Trophoblast cell (in vitro differentiated cells and primary cell): ENCODE data around the gene DPH1.

Source experiments
- DNase-seq, 2 donors: peaks; one replicate each; pipeline ENCODE4 v3.0.0-alpha.2; 2016
- H2AFZ ChIP-seq: 2 replicates; pipeline ENCODE4 v1.6.1; 2013; ENCODE audit warnings: low read length, moderate library complexity, mild to moderate bottlenecking; ENCODE audit not compliant: insufficient read depth, poor library complexity
- H2AK5ac ChIP-seq: 2 replicates; pipeline ENCODE4 v1.6.1; 2013; ENCODE audit warnings: mild to moderate bottlenecking, low read length
- H2BK120ac ChIP-seq: 2 replicates; pipeline ENCODE4 v1.6.1; 2013; ENCODE audit warnings: low read length, mild to moderate bottlenecking, moderate library complexity; ENCODE audit not compliant: insufficient read depth, poor library complexity
- H2BK12ac ChIP-seq: 2 replicates; pipeline ENCODE4 v1.6.1; 2013; ENCODE audit warnings: mild to moderate bottlenecking, low read length, moderate library complexity
- H2BK5ac ChIP-seq: 2 replicates; pipeline ENCODE4 v1.6.1; 2013; ENCODE audit warnings: low read length, low read depth, moderate library complexity, mild to moderate bottlenecking; ENCODE audit not compliant: poor library complexity
- H3K14ac ChIP-seq: 2 replicates; pipeline ENCODE4 v1.6.1; 2013; ENCODE audit warnings: mild to moderate bottlenecking, low read length
- H3K18ac ChIP-seq: 2 replicates; pipeline ENCODE4 v1.6.1; 2013; ENCODE audit warnings: mild to moderate bottlenecking, low read length
- H3K23ac ChIP-seq: 2 replicates; pipeline ENCODE4 v1.6.1; 2013; ENCODE audit warnings: low read length
- H3K27ac ChIP-seq: 2 replicates; pipeline ENCODE4 v1.5.1; 2013; ENCODE audit warnings: low read depth, mild to moderate bottlenecking, inconsistent platforms, low read length, moderate library complexity
- H3K27me3 ChIP-seq: 2 replicates; pipeline ENCODE4 v1.6.1; 2013; ENCODE audit warnings: inconsistent platforms, mild to moderate bottlenecking, low read length, moderate library complexity; ENCODE audit not compliant: insufficient read depth
- H3K36me3 ChIP-seq, 2 experiments: 1 replicate in 1 of 2; 2 replicates in 1 of 2; pipeline ENCODE4 v1.6.1; 2013; ENCODE audit warnings: low read length in 2 of 2, mild to moderate bottlenecking in 2 of 2, moderate library complexity in 1 of 2; ENCODE audit not compliant: insufficient read depth in 2 of 2, control insufficient read depth in 1 of 2
- H3K4ac ChIP-seq: 2 replicates; pipeline ENCODE4 v1.6.1; 2013; ENCODE audit warnings: low read depth, mild to moderate bottlenecking, low read length, moderate library complexity
- H3K4me1 ChIP-seq, 2 experiments: 1 replicate in 1 of 2; 2 replicates in 1 of 2; pipeline ENCODE4 v1.6.1; 2013; ENCODE audit warnings: low read length in 2 of 2, mild to moderate bottlenecking in 2 of 2, moderate library complexity in 1 of 2; ENCODE audit not compliant: insufficient read depth in 2 of 2, control insufficient read depth in 1 of 2
- H3K4me2 ChIP-seq: 2 replicates; pipeline ENCODE4 v1.6.1; 2013; ENCODE audit warnings: inconsistent platforms, mild to moderate bottlenecking, low read length, moderate library complexity
- H3K4me3 ChIP-seq: 2 replicates; pipeline ENCODE4 v1.5.1; 2013; ENCODE audit warnings: mild to moderate bottlenecking, low read depth, low read length, inconsistent platforms
- H3K79me1 ChIP-seq: one replicate; pipeline ENCODE4 v1.6.1; 2013; ENCODE audit warnings: low read length
- H3K79me2 ChIP-seq: 2 replicates; pipeline ENCODE4 v1.6.1; 2013; ENCODE audit warnings: low read length, mild to moderate bottlenecking; ENCODE audit not compliant: control insufficient read depth, insufficient read depth, poor library complexity
- H3K9ac ChIP-seq: 2 replicates; pipeline ENCODE4 v1.6.1; 2013; ENCODE audit warnings: mild to moderate bottlenecking, low read length
- H3K9me3 ChIP-seq: 2 replicates; pipeline ENCODE4 v1.6.1; 2013; ENCODE audit warnings: low read depth, mild to moderate bottlenecking, control low read depth, inconsistent platforms, low read length; ENCODE audit not compliant: insufficient read depth
- H4K12ac ChIP-seq: 2 replicates; pipeline ENCODE4 v1.6.1; 2013; ENCODE audit warnings: low read depth, mild to moderate bottlenecking, low read length, moderate library complexity
- H4K8ac ChIP-seq: 2 replicates; pipeline ENCODE4 v1.6.1; 2013; ENCODE audit warnings: low read depth, mild to moderate bottlenecking, low read length, moderate library complexity
- H4K91ac ChIP-seq: one replicate; pipeline ENCODE4 v1.6.1; 2013; ENCODE audit warnings: low read depth, mild to moderate bottlenecking, low read length, moderate library complexity
- WGBS: extraction: QIAGEN DNeasy Blood & Tissue Kit; methylation state at CpG from one replicate; pipeline ENCODE4 v1.1.7; 2013; ENCODE audit warnings: missing lambda C conversion rate; ENCODE audit not compliant: insufficient read length, insufficient coverage; ENCODE audit errors: extremely low coverage; 5-methylcytosine and 5-hydroxymethylcytosine counted together

DPH1 gene

DNA sequence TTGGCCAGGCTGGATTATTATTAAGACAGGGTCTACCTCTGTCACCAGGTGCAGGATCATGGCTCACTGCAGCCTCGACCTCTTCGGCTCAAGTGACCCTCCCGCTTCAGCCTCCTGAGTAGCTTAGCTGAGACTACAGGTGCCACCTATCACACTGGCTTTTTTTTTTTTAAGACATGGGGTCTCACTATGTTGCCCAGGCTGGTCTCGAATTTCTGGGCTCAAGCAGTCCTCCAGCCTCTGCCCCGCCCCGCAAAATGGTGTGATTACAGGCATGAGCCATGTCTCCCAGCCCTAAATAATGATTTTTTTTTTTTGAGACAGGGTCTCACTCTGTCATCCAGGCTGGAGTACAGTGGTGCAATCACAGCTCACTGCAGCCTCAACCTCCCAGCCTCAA, 17.6 kb downstream of the DPH1 start:
- no peak overlapping the region for H3K4me3 ChIP-seq
- no peak overlapping the region for H3K9ac ChIP-seq
- no peak overlapping the region for H4K12ac ChIP-seq
- H3K14ac ChIP-seq: no peak overlapping the region
- no peak overlapping the region for H3K4ac ChIP-seq
- WGBS: no CpG with 5 or more reads among the region's 6 CpGs
- H2AFZ ChIP-seq: no peak overlapping the region
- no peak overlapping the region for H4K91ac ChIP-seq
- peaks cover 11 to 21% of the 10 kb centered on the region in 2 experiments for H3K4me1 ChIP-seq
- no peaks in the 10 kb centered on the region for H3K9me3 ChIP-seq
- H3K36me3 ChIP-seq: peaks cover 3 to 10% of the 10 kb centered on the region in 2 experiments
- H3K4me2 ChIP-seq: no peak overlapping the region
- H2BK5ac ChIP-seq: no peak overlapping the region
- no peak overlapping the region for H3K18ac ChIP-seq
- H2BK12ac ChIP-seq: no peak overlapping the region
- H3K27ac ChIP-seq: no peak overlapping the region
- DNase-seq: no peak
- peaks cover 22% of the 10 kb centered on the region for H3K27me3 ChIP-seq
- H2AK5ac ChIP-seq: no peak overlapping the region
- no peak overlapping the region for H3K23ac ChIP-seq
- H3K79me2 ChIP-seq: no peaks in the 10 kb centered on the region
- no peak overlapping the region for H4K8ac ChIP-seq
- no peak overlapping the region for H2BK120ac ChIP-seq
- no peaks in the 10 kb centered on the region for H3K79me1 ChIP-seq

DNA sequence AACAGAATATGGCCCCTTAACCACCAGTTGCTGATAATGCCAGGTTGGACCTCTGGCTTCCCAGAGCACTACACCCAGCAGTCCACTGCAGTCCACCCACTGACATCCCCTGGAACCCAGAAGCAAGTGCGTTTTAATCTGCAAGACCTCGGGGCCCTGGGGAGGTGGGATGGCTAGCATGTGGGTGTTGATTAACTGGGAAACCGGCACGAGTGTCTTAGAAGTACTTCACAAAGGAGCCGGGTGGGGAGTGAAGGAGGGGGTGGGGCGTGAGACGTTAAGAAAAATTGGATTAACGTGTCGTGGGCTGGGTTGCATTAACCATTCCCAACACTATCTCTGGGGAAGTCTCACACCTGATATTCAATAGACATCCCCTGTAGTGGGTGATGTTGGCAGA, 18.9 kb downstream of the DPH1 start:
- Histone ChIP-seq H2BK120ac (no peak overlapping the region), H2BK5ac (no peak overlapping the region), H3K27ac (no peak overlapping the region), H2AK5ac (no peak overlapping the region), H4K8ac (no peak overlapping the region), H3K79me2 (no peaks in the 10 kb centered on the region), H3K9me3 (no peaks in the 10 kb centered on the region), H4K12ac (no peak overlapping the region), H3K4me2 (no peak overlapping the region), H3K9ac (no peak overlapping the region), H2BK12ac (no peak overlapping the region), H3K4ac (no peak overlapping the region), H3K36me3 (no peaks in the 10 kb centered on the region), H3K18ac (no peak overlapping the region), H3K79me1 (no peaks in the 10 kb centered on the region), H3K27me3 (peaks cover 29% of the 10 kb centered on the region), H3K23ac (no peak overlapping the region), H3K14ac (no peak overlapping the region), H4K91ac (no peak overlapping the region), H3K4me3 (no peak overlapping the region), H3K4me1 (peaks cover 6 to 18% of the 10 kb centered on the region in 2 experiments), H2AFZ (no peak overlapping the region)
- no peak for DNase-seq
- no CpG with 5 or more reads among the region's 9 CpGs for WGBS

DNA sequence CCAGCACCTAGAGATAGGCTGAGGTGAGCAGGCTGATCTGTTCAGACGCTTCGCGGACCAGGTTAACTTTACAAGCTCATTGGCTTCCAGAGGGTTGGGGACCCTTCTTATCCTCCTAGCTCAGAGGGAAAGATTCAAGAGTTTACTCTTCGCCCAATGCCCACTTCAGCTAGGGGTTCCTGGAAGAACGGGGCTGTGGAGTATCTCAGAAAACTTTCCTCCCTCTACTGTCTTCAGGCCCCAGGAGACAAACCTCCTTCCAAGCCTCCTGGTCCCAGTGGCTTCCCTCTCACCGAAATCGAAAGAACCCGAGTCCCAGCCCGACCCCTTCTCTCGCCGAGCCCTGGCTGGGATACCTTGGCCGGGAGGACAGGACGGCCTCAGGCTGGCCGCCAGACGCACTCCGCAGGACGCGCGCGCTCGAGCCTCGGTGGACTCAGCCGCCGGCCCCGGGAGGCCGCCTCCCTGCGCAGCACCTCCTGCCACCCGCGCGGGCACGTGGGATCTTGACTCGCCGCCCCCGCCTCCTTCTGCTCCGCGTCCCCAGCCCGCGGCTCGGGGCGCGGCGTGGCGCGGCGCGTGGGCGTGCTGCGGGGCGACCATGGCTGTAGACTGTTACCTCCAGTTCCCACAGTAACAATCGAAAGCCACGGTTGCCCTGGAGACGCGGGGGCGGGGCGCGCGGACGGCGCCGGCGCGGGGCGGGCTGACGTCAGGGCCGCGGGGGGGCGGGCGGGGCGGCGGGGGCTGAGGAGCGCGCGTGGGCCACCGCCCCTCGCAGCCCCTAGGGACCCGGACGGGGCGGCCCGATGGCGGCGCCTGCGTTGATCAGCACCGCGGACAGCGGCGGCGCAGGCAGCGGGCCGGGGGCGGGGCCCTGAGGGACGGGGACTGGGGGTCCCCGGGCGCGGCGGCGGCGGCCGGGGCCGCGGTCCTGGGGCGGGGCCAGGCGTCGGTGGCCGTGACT, 19.7 kb downstream of the DPH1 start:
- Histone ChIP-seq H3K27ac (no peak overlapping the region), H3K4ac (no peak overlapping the region), H3K18ac (no peak overlapping the region), H3K9ac (no peak overlapping the region), H3K27me3 (peaks cover 30% of the 10 kb centered on the region), H2AFZ (no peak overlapping the region), H3K4me2 (peak overlapping the region; percentile 99), H2BK12ac (no peak overlapping the region), H3K4me1 (peaks cover 9 to 22% of the 10 kb centered on the region in 2 experiments), H3K4me3 (peak overlapping the region; percentile 80), H4K8ac (no peak overlapping the region), H3K79me2 (no peaks in the 10 kb centered on the region), H2BK120ac (no peak overlapping the region), H2BK5ac (no peak overlapping the region), H3K79me1 (no peaks in the 10 kb centered on the region), H4K91ac (no peak overlapping the region), H3K23ac (no peak overlapping the region), H3K36me3 (no peaks in the 10 kb centered on the region), H2AK5ac (no peak overlapping the region), H3K9me3 (no peaks in the 10 kb centered on the region), H3K14ac (no peak overlapping the region), H4K12ac (no peak overlapping the region)
- WGBS: no CpG with 5 or more reads among the region's 104 CpGs
- peak; percentile 59 to 86 for DNase-seq

DNA sequence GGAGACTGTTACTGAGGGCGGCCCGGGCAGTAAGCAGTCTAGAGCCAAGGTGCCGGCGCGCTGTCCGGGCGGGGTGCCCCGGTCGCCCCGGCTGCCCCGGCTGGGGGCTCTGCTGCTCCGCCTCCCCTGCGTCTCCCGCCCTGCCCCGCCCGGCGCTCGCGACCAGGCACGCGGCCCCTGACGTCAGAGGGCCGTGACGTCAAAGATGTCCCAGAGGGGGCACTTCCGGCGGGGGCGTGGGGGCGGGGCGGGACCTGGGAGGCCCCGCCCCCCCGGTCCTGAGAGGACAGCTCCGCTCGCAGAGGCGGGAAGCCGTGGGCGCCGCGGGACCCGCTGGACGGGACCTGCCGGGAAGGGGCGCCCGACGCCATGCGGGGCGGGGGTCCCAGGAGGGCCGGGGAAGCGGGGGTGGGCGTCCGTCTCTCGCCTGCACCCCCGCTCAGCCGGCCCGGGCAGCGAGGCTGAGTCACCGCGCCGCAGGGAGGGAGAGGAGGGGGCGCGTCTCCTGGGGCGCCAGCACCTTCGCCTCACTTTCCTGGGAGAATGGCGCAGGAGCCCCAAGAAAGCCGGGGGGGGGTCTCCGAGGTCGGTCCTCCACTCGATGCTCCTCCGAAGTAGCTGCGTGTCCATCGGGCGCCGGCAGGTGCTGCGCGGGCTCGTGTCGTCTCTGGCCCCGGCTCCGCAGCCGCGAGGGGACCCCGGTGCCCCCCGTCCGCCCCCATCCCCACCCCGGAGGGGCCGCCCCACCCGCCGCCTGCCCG, 20.5 kb downstream of the DPH1 start:
- Histone ChIP-seq H2AFZ (no peak overlapping the region), H3K4me3 (peak overlapping the region; percentile 74), H3K4me1 (peaks cover 15 to 27% of the 10 kb centered on the region in 2 experiments), H2BK120ac (no peak overlapping the region), H2BK12ac (no peak overlapping the region), H4K91ac (no peak overlapping the region), H3K18ac (no peak overlapping the region), H4K8ac (no peak overlapping the region), H4K12ac (no peak overlapping the region), H2BK5ac (no peak overlapping the region), H3K9me3 (no peaks in the 10 kb centered on the region), H2AK5ac (no peak overlapping the region), H3K14ac (no peak overlapping the region), H3K36me3 (no peaks in the 10 kb centered on the region), H3K27ac (no peak overlapping the region), H3K79me1 (peaks cover 4% of the 10 kb centered on the region), H3K23ac (no peak overlapping the region), H3K4me2 (peak overlapping the region; percentile 63), H3K9ac (no peak overlapping the region), H3K79me2 (no peaks in the 10 kb centered on the region), H3K27me3 (peaks cover 36% of the 10 kb centered on the region), H3K4ac (no peak overlapping the region)
- peak; percentile 59 to 77 for DNase-seq
- WGBS: no CpG with 5 or more reads among the region's 88 CpGs
